Liver (tissue), 9 donors: ENCODE results near the gene CRHR2. TPM values are rescaled to one million over a fixed set of nuclear protein-coding genes. Genes with fewer than 3 reads are reported as not detected.

Experiments
- DNase-seq: peaks from one replicate; pipeline ENCODE4 v3.0.0-alpha.2; 2017; ENCODE audit warnings: low spot score
- H3K27ac ChIP-seq, 2 donors: one replicate each; pipeline ENCODE4 v1.7.0; 2013; ENCODE audit warnings: inconsistent platforms in 2 of 2, low read length in 2 of 2, control low read depth in 1 of 2, low read depth in 1 of 2, mild to moderate bottlenecking in 1 of 2
- H3K27me3 ChIP-seq, 4 donors: one replicate each; pipeline versions ENCODE4 v1.6.1 to v1.7.0; 2013; ENCODE audit warnings: low read length in 3 of 4, inconsistent platforms in 1 of 4, mild to moderate bottlenecking in 1 of 4, moderate library complexity in 1 of 4; ENCODE audit not compliant: control insufficient read depth in 4 of 4, insufficient read depth in 4 of 4
- H3K36me3 ChIP-seq, 4 donors: one replicate each; pipeline versions ENCODE4 v1.6.1 to v1.7.0; 2013; ENCODE audit warnings: low read length in 3 of 4, mild to moderate bottlenecking in 3 of 4, low read depth in 1 of 4, moderate library complexity in 1 of 4; ENCODE audit not compliant: control insufficient read depth in 4 of 4, insufficient read depth in 3 of 4
- H3K4me1 ChIP-seq, 4 donors: one replicate each; pipeline versions ENCODE4 v1.6.1 to v1.7.0; 2013; ENCODE audit warnings: low read length in 3 of 4, mild to moderate bottlenecking in 3 of 4, moderate library complexity in 1 of 4; ENCODE audit not compliant: control insufficient read depth in 4 of 4, insufficient read depth in 4 of 4
- H3K4me3 ChIP-seq, 3 donors: one replicate each; pipeline versions ENCODE4 v1.6.1 to v1.7.0; 2013; ENCODE audit warnings: low read length in 3 of 3, control low read depth in 1 of 3, low read depth in 1 of 3, mild to moderate bottlenecking in 1 of 3
- H3K9ac ChIP-seq, 2 donors: one replicate each; pipeline ENCODE4 v1.7.0; 2013; ENCODE audit warnings: low read length in 2 of 2, mild to moderate bottlenecking in 2 of 2, moderate library complexity in 2 of 2, control low read depth in 1 of 2, low read depth in 1 of 2
- H3K9me3 ChIP-seq, 4 donors: one replicate each; pipeline versions ENCODE4 v1.6.1 to v1.7.0; 2013; ENCODE audit warnings: low read length in 3 of 4; ENCODE audit not compliant: control insufficient read depth in 4 of 4
- EGR1 ChIP-seq, 2 donors: IDR thresholded peaks; 2 replicates each; pipeline ENCODE4 v1.6.1; 2016 to 2018; ENCODE audit warnings: antibody characterized with exemption in 2 of 2, low read depth in 2 of 2
- FOXA1 ChIP-seq: IDR thresholded peaks from 2 replicates; pipeline ENCODE4 v1.6.1; 2016; ENCODE audit warnings: antibody characterized with exemption
- FOXA2 ChIP-seq: IDR thresholded peaks from 2 replicates; pipeline ENCODE4 v1.6.1; 2016; ENCODE audit warnings: antibody characterized with exemption
- GABPA ChIP-seq, 2 donors: IDR thresholded peaks in 1 of 2; conservative IDR thresholded peaks in 1 of 2; 2 replicates each; pipeline ENCODE4 v1.6.1; 2016; ENCODE audit warnings: antibody characterized with exemption in 2 of 2, mild to moderate bottlenecking in 1 of 2, moderate library complexity in 1 of 2
- HNF4A ChIP-seq, 2 donors: conservative IDR thresholded peaks; 2 replicates each; pipeline ENCODE4 v1.6.1; 2016; ENCODE audit warnings: antibody characterized with exemption in 2 of 2, mild to moderate bottlenecking in 2 of 2
- HNF4G ChIP-seq: IDR thresholded peaks from 2 replicates; pipeline ENCODE4 v1.6.1; 2016; ENCODE audit warnings: antibody characterized with exemption
- JUND ChIP-seq, 2 donors: IDR thresholded peaks; 2 replicates each; pipeline ENCODE4 v1.6.1; 2016; ENCODE audit warnings: antibody characterized with exemption in 2 of 2
- NR2F2 ChIP-seq: IDR thresholded peaks from 2 replicates; pipeline ENCODE4 v1.6.1; 2016; ENCODE audit warnings: antibody characterized with exemption
- RAD21 ChIP-seq, 2 donors: IDR thresholded peaks; 2 replicates each; pipeline ENCODE4 v1.6.1; 2016; ENCODE audit warnings: antibody characterized with exemption in 2 of 2, mild to moderate bottlenecking in 2 of 2
- RXRA ChIP-seq, 2 donors: IDR thresholded peaks; 2 replicates each; pipeline ENCODE4 v1.6.1; 2017 to 2018; ENCODE audit warnings: antibody characterized with exemption in 2 of 2, mild to moderate bottlenecking in 1 of 2
- SP1 ChIP-seq: IDR thresholded peaks from 2 replicates; pipeline ENCODE4 v1.6.1; 2018; ENCODE audit warnings: antibody characterized with exemption, mild to moderate bottlenecking
- TAF1 ChIP-seq: conservative IDR thresholded peaks from 2 replicates; pipeline ENCODE4 v1.6.1; 2016; ENCODE audit warnings: antibody characterized with exemption, mild to moderate bottlenecking
- YY1 ChIP-seq: IDR thresholded peaks from 2 replicates; pipeline ENCODE4 v1.6.1; 2016; ENCODE audit warnings: antibody characterized with exemption, mild to moderate bottlenecking
- WGBS: extraction: QIAGEN DNeasy Blood & Tissue Kit; methylation state at CpG from one replicate; pipeline ENCODE4 v1.1.7; 2013; 5-methylcytosine and 5-hydroxymethylcytosine counted together
- polyA plus RNA-seq, 2 donors: library from polyadenylated mRNA; stranded (reverse) in 1 of 2; unstranded in 1 of 2; fragments of 200-250 nt in 1 of 2; fragments of >200 nt in 1 of 2; fragmentation: Nextera tagmentation in 1 of 2; extraction: Ambion mirVana in 1 of 2; gene quantifications; one replicate each; pipeline versions ENCODE4 v1.2.1 to v1.2.3, GENCODE V29; 2013 to 2015
- total RNA-seq, 2 donors: library from RNA; depleted of rRNA; stranded (reverse); fragments of >200 nt; gene quantifications; one replicate each; pipeline ENCODE4 v1.2.3, GENCODE V29; 2014
- TF ChIP-seq, protein P1 (sequence below): IDR thresholded peaks from 2 replicates; pipeline ENCODE4 v1.6.1; 2016; ENCODE audit warnings: antibody characterized with exemption
- TF ChIP-seq, protein P2 (sequence below): IDR thresholded peaks from 2 replicates; pipeline ENCODE4 v1.6.1; 2016; ENCODE audit warnings: antibody characterized with exemption
- TF ChIP-seq, protein P3 (sequence below): IDR thresholded peaks from 2 replicates; pipeline ENCODE4 v1.6.1; 2016; ENCODE audit warnings: antibody characterized with exemption
- TF ChIP-seq, protein P4 (sequence below): fragments of 150-350 bp; IDR thresholded peaks from 2 replicates; pipeline ENCODE4 v1.5.1; 2017; ENCODE audit warnings: improper control_type of control experiment, low read depth, low read length; ENCODE audit not compliant: missing input control
- TF ChIP-seq, protein P5 (sequence below): IDR thresholded peaks from 2 replicates; pipeline ENCODE4 v1.6.1; 2016; ENCODE audit warnings: antibody characterized with exemption, mild to moderate bottlenecking
- donor health status: healthy.
- donor health status: healthy.
- donor health status: healthy.
- donor health status: healthy.
- donor health status: healthy.

The CRHR2 gene
- total and polyA plus RNA-seq, 4 donors: not detected

DNA sequence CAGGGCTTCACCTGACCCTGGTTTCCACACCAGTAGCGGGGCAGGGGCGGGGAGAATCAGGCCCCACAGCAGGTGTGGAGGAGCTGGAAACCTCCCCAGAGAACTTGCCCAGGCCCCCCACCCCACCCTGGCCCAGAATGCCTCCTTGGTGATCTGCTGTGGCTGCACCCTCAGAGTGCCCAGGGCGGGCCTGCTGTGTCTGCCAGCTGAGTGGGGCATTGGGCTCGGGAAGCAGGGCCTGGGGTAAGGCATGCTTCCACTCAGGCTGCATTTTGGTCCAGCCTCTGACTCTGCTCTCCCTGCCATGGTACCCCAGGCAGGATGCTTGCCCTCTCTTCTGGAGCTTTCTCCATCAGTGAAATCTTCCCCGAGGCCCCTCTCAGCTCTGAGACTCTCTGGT is 1.1 kb upstream of the CRHR2 start:
- no peak overlapping the region for H3K4me3 ChIP-seq
- 88% methylated on average over 5 of the region's 5 CpGs for WGBS
- H3K27me3 ChIP-seq: peaks cover 3 to 13% (median 5%) of the 10 kb centered on the region in 4 donors
- peaks cover 5 to 10% (median 8%) of the 10 kb centered on the region in 4 donors for H3K4me1 ChIP-seq
- H3K36me3 ChIP-seq: no peaks in the 10 kb centered on the region
- H3K9ac ChIP-seq: no peak overlapping the region
- H3K9me3 ChIP-seq: no peaks in the 10 kb centered on the region
- DNase-seq: no peak
- H3K27ac ChIP-seq: no peak overlapping the region
- TF ChIP-seq, protein P1, sequence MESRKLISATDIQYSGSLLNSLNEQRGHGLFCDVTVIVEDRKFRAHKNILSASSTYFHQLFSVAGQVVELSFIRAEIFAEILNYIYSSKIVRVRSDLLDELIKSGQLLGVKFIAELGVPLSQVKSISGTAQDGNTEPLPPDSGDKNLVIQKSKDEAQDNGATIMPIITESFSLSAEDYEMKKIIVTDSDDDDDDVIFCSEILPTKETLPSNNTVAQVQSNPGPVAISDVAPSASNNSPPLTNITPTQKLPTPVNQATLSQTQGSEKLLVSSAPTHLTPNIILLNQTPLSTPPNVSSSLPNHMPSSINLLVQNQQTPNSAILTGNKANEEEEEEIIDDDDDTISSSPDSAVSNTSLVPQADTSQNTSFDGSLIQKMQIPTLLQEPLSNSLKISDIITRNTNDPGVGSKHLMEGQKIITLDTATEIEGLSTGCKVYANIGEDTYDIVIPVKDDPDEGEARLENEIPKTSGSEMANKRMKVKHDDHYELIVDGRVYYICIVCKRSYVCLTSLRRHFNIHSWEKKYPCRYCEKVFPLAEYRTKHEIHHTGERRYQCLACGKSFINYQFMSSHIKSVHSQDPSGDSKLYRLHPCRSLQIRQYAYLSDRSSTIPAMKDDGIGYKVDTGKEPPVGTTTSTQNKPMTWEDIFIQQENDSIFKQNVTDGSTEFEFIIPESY: no peak
- TF ChIP-seq, protein P2, sequence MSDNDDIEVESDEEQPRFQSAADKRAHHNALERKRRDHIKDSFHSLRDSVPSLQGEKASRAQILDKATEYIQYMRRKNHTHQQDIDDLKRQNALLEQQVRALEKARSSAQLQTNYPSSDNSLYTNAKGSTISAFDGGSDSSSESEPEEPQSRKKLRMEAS: no peak
- TF ChIP-seq GABPA (IDR thresholded peaks at IDR 0.05 in 1 of 2, conservative IDR thresholded peaks at IDR 0.05 in 1 of 2) (no peak), NR2F2 (no peak), EGR1 (IDR thresholded peaks at IDR 0.05; ENCODE audit: low read depth in 2 of 2) (no peak), JUND (IDR thresholded peaks at IDR 0.05) (no peak), RXRA (IDR thresholded peaks at IDR 0.05) (no peak), YY1 (no peak), FOXA1 (no peak), RAD21 (IDR thresholded peaks at IDR 0.05) (no peak), TAF1 (no peak), SP1 (no peak), HNF4G (no peak), HNF4A (conservative IDR thresholded peaks at IDR 0.05) (no peak)
- TF ChIP-seq, protein P3, sequence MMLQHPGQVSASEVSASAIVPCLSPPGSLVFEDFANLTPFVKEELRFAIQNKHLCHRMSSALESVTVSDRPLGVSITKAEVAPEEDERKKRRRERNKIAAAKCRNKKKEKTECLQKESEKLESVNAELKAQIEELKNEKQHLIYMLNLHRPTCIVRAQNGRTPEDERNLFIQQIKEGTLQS: no peak
- TF ChIP-seq, protein P4, sequence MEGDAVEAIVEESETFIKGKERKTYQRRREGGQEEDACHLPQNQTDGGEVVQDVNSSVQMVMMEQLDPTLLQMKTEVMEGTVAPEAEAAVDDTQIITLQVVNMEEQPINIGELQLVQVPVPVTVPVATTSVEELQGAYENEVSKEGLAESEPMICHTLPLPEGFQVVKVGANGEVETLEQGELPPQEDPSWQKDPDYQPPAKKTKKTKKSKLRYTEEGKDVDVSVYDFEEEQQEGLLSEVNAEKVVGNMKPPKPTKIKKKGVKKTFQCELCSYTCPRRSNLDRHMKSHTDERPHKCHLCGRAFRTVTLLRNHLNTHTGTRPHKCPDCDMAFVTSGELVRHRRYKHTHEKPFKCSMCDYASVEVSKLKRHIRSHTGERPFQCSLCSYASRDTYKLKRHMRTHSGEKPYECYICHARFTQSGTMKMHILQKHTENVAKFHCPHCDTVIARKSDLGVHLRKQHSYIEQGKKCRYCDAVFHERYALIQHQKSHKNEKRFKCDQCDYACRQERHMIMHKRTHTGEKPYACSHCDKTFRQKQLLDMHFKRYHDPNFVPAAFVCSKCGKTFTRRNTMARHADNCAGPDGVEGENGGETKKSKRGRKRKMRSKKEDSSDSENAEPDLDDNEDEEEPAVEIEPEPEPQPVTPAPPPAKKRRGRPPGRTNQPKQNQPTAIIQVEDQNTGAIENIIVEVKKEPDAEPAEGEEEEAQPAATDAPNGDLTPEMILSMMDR: no peak
- TF ChIP-seq, protein P5, sequence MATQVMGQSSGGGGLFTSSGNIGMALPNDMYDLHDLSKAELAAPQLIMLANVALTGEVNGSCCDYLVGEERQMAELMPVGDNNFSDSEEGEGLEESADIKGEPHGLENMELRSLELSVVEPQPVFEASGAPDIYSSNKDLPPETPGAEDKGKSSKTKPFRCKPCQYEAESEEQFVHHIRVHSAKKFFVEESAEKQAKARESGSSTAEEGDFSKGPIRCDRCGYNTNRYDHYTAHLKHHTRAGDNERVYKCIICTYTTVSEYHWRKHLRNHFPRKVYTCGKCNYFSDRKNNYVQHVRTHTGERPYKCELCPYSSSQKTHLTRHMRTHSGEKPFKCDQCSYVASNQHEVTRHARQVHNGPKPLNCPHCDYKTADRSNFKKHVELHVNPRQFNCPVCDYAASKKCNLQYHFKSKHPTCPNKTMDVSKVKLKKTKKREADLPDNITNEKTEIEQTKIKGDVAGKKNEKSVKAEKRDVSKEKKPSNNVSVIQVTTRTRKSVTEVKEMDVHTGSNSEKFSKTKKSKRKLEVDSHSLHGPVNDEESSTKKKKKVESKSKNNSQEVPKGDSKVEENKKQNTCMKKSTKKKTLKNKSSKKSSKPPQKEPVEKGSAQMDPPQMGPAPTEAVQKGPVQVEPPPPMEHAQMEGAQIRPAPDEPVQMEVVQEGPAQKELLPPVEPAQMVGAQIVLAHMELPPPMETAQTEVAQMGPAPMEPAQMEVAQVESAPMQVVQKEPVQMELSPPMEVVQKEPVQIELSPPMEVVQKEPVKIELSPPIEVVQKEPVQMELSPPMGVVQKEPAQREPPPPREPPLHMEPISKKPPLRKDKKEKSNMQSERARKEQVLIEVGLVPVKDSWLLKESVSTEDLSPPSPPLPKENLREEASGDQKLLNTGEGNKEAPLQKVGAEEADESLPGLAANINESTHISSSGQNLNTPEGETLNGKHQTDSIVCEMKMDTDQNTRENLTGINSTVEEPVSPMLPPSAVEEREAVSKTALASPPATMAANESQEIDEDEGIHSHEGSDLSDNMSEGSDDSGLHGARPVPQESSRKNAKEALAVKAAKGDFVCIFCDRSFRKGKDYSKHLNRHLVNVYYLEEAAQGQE: no peak

DNA sequence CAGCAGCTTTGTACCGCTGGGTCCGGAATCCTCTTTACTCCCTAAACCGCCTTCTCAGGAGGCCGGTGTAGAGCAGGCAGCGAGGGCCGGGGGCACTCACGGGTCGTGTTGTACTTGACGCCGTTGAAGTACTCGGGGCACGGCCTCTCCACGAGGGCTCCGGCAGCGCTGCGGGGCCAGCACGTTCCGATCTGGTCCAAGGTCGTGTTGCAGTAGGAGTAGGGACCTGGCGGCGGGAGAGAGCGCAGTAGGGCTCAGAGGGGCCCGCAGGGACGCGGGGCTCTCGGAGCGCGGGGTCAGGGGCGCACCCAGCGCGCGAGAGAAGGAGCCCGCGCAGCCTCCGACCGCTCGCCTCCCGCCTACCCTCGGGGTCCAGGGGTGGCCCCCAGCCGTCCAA is 443 bp downstream of the CRHR2 start:
- peaks cover 5 to 10% (median 8%) of the 10 kb centered on the region in 4 donors for H3K4me1 ChIP-seq
- H3K9me3 ChIP-seq: no peaks in the 10 kb centered on the region
- peaks cover 3 to 13% (median 5%) of the 10 kb centered on the region in 4 donors for H3K27me3 ChIP-seq
- no peak overlapping the region for H3K9ac ChIP-seq
- no peak for DNase-seq
- WGBS: 4% methylated on average over 40 of the region's 40 CpGs
- peak overlapping the region in 1 of 3 donors; percentile 28 for H3K4me3 ChIP-seq
- H3K27ac ChIP-seq: no peak overlapping the region
- H3K36me3 ChIP-seq: no peaks in the 10 kb centered on the region
- TF ChIP-seq, protein P3: no peak
- TF ChIP-seq, protein P2: no peak
- TF ChIP-seq FOXA2: no peak
- no peak for TF ChIP-seq HNF4A (conservative IDR thresholded peaks at IDR 0.05)
- TF ChIP-seq RAD21 (IDR thresholded peaks at IDR 0.05): no peak
- no peak for TF ChIP-seq JUND (IDR thresholded peaks at IDR 0.05)
- no peak for TF ChIP-seq FOXA1
- TF ChIP-seq EGR1 (IDR thresholded peaks at IDR 0.05; ENCODE audit: low read depth in 2 of 2): no peak
- TF ChIP-seq, protein P4: no peak
- TF ChIP-seq GABPA (IDR thresholded peaks at IDR 0.05 in 1 of 2, conservative IDR thresholded peaks at IDR 0.05 in 1 of 2): no peak
- no peak for TF ChIP-seq HNF4G
- no peak for TF ChIP-seq NR2F2
- no peak for TF ChIP-seq TAF1
- TF ChIP-seq YY1: no peak
- TF ChIP-seq RXRA (IDR thresholded peaks at IDR 0.05): no peak
